Measurements from ENCODE around the gene FBXW8.

DNA sequence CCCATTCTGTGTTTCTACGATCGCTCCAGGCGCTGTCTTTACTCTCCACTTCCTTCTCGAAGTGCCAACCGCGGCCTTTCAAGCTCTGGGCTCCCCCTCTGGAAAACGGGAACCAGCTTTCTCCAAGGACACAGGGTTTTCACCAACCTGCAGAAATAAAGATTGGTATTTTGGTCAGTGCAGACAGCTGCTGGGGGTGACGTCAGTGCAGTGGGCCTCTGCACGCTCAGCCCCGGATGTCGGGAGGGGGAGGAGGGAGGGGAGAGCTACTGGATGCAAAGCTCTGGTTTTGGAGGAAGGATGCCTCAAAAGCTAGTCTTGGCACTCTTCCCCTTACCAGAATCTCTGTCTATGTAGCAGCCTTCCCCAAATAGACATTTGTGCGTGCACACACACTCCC, 49.4 kb upstream of the FBXW8 start:
- TF ChIP-seq, protein P1, sequence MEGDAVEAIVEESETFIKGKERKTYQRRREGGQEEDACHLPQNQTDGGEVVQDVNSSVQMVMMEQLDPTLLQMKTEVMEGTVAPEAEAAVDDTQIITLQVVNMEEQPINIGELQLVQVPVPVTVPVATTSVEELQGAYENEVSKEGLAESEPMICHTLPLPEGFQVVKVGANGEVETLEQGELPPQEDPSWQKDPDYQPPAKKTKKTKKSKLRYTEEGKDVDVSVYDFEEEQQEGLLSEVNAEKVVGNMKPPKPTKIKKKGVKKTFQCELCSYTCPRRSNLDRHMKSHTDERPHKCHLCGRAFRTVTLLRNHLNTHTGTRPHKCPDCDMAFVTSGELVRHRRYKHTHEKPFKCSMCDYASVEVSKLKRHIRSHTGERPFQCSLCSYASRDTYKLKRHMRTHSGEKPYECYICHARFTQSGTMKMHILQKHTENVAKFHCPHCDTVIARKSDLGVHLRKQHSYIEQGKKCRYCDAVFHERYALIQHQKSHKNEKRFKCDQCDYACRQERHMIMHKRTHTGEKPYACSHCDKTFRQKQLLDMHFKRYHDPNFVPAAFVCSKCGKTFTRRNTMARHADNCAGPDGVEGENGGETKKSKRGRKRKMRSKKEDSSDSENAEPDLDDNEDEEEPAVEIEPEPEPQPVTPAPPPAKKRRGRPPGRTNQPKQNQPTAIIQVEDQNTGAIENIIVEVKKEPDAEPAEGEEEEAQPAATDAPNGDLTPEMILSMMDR (optimal IDR thresholded peaks at IDR 0.05 in 1 of 3, IDR thresholded peaks at IDR 0.05 in 1 of 3, conservative IDR thresholded peaks at IDR 0.05 in 1 of 3; ENCODE audit: extremely low read depth in 1 of 3, insufficient read depth in 2 of 3, low read length in 3 of 3), result no peak
- TF ChIP-seq EZH2 (IDR thresholded peaks at IDR 0.05; ENCODE audit: low read length), result no peak

All from keratinocyte (primary cell).